HG02763 (cell line): Measurements from ENCODE around the gene FRMD4A.
"Not testable (repeated sequence)": the region's sequence is repeated elsewhere in the genome, so short reads cannot be mapped to it uniquely, and the experiment has no call there.

Source experiments
- ATAC-seq: cut with Tn5 transposase; IDR thresholded peaks from one replicate; pipeline ENCODE4 v1.9.1; 2021; ENCODE audit warnings: mild to moderate bottlenecking, moderate library complexity; ENCODE audit not compliant: unreplicated experiment

The FRMD4A gene

DNA sequence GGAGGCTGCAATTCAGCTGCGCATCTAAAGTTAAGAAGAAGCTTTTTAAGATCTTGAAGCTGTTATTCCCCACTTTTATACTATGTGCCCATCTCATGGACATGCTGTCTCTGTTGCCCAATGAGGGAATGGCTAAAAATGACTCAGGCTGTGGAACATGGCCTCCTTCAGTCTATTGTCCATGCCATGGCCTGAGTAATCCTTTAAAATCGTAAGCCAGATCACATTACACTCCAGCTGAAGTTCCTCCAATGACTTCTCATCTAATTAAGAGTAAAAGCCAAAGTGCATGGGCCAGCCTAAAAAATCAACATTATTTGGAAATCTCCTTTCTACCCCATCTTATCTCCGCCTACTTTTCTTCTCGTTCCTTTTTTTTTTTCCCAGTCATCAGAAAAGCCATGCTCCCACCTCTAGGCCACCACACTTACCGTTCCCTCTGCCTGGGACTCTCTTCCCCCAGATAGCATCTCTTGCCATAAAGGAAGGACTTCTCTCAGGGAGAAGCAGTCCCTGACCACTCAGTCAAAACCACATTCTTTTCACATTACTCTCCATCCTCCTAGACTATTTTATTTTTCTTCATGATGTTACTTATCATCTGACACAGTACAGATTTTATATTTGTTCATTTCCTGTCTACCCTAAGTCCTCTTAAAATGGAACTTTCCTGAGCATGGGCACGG, 406.5 kb downstream of the FRMD4A start:
- no peak for ATAC-seq

- ATAC-seq: no peak
Measured at GRCh38 chr10:13922586-13922985, 408.1 kb downstream of the FRMD4A start.

DNA sequence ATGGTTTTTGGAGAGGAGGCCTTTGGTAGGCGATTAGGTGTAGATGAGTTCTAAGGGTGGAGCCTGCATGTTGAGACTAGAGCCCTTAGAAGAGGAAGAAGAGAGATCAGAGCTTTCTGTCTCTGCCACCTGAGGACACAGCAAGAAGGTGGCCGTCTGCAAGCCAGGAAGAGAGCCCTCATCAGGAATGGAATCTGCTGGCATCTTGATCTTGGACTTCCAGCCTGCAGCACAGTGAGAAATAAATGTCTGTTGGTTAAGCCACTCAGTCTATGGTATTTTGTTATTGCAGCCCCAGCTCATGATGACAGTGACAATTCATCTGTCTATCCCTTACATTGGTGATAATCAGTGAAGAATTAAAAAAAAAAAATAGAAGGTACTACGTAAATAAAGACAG, 408.8 kb downstream of the FRMD4A start:
- ATAC-seq: no peak

DNA sequence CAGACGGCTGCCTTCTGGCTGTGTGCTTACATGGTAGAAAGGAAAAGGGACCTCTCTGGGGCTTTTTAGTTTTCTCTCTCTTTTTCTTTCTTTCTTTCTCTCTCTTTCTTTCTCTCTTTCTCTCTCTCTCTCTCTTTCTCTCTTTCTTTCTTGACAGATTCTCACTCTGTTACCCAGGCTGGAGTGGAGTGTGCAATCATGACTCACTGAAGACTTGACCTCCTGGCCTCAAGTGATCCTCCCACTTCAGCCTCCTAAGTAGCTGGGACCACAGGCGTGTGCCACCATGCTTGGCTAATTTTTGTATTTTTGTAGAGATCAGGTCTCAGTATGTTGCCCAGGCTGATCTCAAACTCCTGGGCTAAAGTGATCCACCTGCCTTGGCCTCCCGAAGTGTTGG, 409.6 kb downstream of the FRMD4A start:
- not testable (repeated sequence) for ATAC-seq

- ATAC-seq: no peak
Measured at GRCh38 chr10:13920465-13920864, 410.3 kb downstream of the FRMD4A start.

DNA sequence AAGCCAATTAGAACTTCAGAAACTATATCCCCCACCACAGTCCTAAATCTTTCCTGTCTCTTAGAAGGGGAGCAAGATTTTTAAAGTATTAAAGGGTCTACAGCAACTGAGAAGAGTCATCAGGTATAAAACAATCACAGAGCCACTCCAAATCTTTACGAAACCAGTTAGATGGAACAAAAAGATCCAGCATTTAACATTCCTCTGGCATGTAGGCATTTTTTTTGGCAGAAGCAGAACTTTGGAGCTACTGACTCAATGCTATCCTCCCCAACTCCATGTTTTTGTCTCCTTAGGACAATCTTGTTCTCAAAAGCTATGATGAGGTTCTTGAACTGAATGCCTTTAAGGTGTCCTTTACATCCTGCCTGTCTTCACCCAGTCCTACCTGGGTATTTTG, 410.7 kb downstream of the FRMD4A start:
- ATAC-seq: no peak

GRCh38 chr10:13917791-13918190, 412.9 kb downstream of the FRMD4A start:
- no peak for ATAC-seq

DNA sequence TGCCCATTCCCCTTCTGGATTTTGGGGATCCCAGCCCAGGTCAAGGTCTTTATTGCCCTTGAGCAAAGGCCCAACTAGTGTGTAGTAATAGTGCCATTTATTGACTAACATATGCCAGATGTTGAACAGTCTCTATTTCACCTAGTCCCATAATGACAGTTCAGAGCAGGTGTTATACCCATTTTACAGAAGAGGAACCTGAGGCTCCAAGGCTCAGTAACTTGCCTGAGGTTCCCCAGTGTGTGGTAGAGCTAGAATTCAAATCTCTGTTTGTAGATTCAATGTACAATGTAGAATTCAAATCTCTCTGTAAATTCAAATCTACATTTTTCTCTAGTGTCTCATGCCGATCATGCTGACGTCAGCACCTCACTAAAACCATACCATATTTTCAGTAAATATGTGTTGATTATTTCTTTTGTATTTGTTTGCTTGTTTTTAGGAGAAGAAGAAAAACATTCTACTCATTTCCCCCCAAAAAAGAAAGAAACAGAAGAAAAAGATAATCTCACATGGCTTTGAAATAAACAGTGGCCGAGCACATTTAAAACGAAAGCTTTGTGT, 414.3 kb downstream of the FRMD4A start:
- ATAC-seq: no peak

DNA sequence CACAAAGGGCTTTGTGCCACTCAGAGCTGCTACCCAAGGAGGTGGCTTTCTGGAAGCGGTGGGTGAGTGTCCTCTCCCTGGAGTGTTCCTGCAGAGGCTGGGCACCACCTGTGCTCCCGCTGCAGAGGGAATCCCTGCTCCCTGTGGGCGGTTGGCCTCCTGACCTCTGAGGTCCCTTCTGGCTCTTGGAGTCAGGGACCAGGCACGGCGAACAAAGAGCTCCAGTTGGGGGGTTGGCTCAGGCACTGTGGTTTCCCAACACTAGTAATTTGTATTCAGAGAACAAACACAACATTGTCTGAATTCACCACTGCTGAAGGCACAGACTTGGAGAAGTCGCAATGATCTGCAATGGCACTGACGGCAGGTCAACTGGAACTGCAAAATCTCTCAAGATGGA, 415.0 kb downstream of the FRMD4A start:
- ATAC-seq: no peak

DNA sequence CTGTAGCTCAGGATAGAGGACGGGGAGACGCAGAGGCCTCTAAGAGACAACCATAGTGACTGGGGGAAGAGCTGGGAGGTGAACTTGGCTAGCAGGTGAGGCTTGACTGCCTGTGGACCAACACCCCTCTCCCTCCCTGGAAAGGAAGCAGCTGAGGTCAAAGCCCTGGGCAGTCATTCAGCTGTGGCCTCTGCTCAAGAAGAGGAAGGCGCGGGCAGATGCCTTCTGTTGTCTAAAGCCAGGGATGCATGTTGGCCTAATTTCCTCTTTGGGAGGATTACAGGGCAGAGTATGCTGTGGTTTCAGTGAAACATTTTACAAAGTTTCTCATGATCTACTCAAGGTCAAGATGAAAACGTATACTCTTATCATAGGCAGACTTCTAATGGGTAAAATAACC, 416.8 kb downstream of the FRMD4A start:
- no peak for ATAC-seq

- no peak for ATAC-seq
Measured at GRCh38 chr10:13911821-13912520, 418.8 kb downstream of the FRMD4A start.

GRCh38 chr10:13909516-13910258, 421.0 kb downstream of the FRMD4A start:
- no peak for ATAC-seq

GRCh38 chr10:13908475-13908874, 422.2 kb downstream of the FRMD4A start:
- ATAC-seq: no peak

GRCh38 chr10:13907570-13907969, 423.2 kb downstream of the FRMD4A start:
- no peak for ATAC-seq

DNA sequence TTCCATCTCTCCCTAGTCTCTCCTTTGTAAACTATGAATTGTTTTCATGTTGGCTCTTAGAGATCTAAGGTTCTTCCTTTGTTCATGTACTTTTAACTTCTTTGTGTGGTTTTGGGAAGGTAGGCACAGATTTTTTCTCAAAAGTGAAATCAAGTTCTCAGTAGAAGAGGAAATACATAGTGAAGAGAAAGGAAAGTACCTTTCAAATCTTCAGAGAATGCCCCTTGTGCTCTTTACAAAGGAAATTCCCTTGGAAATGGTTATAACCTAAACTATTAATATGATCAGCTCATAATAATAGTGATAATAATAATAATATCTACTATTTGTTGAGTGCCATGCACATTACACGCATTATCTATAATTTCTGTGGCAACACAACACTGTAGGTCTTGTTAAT, 425.4 kb downstream of the FRMD4A start:
- ATAC-seq: no peak

DNA sequence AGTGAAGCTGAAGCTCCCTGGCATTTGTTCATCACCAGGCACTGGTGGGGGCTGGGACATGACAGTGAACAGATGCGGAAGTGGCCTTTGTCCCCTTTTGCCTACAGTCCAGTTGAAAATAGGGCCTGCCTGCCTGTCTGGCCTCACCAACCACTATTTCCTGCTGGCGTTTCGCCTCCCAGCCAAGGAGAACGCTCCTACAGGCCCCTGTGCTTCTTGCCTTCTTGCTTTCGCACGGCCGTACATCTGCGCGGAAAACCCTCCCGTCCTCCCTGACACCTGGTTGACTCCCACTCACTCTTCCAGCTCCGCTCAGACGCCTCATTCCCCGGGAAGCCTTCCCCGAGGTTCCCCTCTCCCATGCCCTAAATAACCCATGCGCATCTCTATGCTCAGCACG, 426.7 kb downstream of the FRMD4A start:
- no peak for ATAC-seq

DNA sequence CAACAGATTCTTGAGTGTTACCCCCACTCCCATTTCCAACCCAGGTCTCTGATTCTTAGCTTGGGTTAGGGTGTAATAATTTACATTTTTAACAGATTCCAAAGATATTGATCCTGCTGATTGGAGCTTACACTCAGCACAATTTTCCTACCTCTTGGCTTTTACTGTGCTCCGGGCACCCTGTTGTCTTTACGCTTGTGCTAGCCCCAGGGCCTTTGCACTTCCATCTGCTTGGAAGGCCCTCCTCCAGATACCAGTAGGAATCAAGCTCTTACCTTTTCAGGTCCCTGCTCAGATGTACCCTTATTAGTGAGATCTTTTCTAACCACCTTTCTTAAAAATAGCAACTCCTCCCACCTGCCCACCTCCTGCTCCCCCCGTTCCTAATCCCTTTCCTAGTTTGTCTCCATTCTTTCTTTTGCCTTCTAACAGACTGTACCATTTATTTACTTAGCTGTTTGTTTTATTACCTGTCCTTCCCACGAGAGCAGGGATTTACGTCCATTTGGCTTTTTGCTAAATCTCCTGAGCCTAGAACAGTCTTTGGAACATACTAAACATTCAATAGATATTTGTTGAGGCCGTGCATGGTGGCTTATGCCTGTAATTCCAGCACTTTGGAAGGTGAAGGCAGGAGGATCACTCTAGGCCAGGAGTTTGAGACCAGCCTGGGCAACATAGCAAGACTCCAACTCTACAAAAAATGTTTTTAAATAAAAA, 427.7 kb downstream of the FRMD4A start:
- ATAC-seq: no peak

- no peak for ATAC-seq
Measured at GRCh38 chr10:13899941-13900340, 430.8 kb downstream of the FRMD4A start.

- not testable (repeated sequence) for ATAC-seq
Measured at GRCh38 chr10:13896146-13896545, 434.6 kb downstream of the FRMD4A start.

GRCh38 chr10:13894412-13895093, 436.2 kb downstream of the FRMD4A start:
- ATAC-seq: no peak
